NCI-H2107 treated with DMSO at 0.1 percent for 48 hours (cell line): ENCODE data around the gene PRRT2.
A peak's percentile ranks its signal among the peaks of the same experiment; 100 is the strongest.
"Not testable (repeated sequence)": the region's sequence is repeated elsewhere in the genome, so short reads cannot be mapped to it uniquely, and the experiment has no call there.

Source experiments
- DNase-seq: peaks from one replicate; lab custom pipeline; 2025; ENCODE audit not compliant: unreplicated experiment; lab: John Stamatoyannopoulos, UW

PRRT2 gene

DNA sequence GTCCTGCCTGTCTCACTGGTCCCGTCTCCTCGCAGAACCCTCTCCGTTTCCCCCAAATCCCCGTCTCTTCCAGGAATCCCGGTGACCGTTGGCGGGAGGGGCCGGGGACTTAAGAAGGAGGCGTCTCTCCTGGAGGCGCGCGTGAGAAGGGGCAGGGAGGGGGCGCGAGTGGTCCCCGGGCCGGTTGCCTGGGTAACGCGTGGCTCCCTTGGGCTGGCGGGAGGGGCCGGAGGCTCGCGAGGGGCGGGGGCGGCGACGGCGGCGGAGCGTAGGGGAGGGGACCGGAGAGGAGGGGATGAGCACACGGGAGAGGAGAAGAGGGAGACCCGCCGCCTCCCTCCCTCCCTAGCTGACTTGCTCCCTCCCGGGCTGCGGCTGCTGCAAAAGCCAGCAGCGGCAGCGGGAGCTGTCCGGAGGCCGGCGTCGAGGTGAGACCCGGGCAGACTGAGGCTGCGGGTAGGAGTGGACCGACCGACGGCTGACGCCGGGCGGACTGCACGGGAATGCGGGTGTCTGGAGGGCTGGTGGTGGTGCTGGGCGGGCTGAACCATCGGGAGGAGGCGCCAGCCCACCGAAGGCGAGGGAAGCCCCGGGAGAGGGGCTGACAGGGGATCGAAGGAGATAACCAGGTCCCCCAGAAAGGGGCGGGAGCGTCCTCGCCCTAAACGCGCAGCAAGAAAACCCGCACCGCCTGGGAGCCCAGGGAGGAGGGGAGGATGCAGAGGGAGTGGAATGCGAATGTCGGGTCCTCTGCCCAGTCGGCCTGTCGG lies at the start of gene PRRT2:
TSS of gene PRRT2 (plus strand) at position 298 of the 770 bp plus-strand sequence. CDS start 862 bp downstream, outside the sequence.
- peak; percentile 39 for DNase-seq

DNA sequence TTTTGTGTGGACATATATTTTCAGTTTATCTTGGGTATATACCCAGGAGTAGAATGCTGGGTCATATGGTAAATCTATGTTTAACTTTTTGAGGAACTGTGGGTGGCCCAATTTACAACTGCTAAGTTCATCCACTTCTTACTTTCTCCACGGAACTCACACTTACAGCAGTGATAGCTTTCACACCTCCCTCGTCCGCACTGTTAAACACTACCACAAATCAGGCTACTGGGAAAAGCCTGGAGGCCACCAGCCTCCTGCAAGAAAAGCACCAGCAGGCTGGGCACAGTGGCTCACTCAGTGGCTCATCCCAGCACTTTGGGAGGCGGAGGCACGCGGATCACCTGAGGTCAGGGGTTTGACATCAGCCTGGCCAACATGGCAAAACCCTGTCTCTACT lies 48.7 kb upstream of the PRRT2 start:
- no peak for DNase-seq

DNA sequence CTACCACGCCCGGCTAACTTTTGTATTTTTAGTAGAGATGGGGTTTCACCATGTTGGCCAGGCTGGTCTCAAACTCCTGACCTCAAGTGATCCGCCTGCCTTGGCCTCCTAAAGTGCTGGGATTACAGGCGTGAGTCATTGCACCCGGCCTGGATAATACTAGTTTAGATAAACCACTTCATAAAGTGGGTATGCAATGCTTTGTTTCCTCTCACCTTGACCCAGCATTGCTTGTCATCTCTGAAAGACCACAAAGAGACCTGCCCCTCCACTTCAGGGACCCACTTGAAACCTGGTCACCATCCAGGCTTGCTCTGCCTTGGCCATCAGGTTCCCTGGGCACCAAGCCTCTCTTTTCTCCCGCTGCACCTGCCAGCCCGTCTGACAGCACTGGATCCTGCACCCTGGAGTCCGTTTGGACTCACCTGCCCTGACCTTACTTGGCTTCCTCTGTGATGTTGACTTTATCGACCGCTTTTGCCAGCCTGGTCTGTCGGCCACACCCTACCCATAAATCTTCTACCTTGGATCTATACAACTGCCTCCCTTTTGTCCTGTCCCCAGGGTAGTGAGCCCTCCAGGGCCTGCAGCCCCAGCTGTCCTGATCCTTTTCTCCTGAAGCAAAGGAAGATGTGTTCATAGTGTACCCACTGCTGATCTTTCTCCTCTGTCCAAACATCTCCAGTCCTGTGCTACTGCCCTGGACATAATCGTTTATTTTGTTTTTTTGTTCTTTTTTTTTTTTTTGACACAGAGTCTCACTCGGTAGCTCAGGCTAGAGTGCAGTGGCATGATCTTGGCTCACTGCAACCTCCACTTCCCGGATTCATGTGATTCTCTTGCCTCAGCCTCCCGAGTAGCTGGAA lies 46.6 kb upstream of the PRRT2 start:
- peak; percentile 96 for DNase-seq

DNA sequence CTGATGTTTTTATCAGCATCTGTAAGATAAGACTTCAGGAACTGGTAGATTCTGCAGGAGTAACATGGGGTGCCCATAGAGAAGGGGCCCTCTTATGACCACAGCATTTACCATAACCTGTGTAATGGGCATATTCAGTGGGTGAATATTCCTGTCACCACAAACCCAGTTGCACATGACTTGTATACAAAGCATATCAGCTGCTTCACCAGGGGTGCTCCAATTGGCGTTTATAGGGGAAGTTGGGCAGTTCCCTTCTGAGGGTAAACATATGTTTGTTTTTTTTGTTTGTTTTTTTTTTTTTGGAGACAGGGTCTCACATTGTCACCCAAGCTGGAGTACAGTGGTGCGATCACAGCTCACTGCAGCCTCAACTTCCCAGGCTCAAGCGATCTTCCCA lies 45.4 kb upstream of the PRRT2 start:
- DNase-seq: no peak

DNA sequence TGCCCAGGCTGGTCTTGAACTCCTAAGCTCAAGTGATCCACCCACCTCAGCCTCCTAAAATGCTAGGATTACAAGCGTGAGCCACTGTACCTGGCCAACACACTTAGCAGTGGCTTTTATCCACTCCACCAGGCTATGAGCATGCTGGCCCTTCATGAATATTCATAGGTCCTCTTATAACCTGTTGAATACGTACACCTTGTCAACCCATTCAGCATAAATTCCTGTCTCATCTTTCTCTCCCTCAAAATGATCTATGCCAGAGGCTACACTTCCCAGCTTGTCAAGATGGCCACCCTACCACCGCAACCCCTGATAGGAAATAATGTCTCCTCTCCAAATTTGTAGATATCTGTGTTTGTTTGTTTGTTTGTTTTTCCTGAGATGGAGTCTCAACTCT lies 44.9 kb upstream of the PRRT2 start:
- no peak for DNase-seq

DNA sequence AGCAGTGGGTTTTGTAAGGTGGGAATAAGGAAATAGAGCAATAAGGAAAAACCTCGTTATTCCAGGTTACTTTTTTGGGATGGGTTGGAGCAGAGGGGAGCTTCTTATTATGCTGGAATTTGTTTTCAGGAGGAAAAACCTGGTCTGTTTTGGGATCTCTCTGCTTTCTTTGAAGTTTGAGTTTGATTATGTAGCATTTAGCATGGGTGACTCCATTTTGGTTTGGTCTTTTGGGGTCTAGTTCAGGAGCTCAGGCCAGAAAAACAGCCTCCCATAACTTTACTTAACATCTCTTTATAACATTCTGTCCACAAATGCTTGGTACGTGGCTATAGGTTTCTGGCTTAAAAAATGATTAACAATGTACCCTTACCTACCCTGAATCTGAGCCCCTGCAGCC lies 42.5 kb upstream of the PRRT2 start:
- no peak for DNase-seq

DNA sequence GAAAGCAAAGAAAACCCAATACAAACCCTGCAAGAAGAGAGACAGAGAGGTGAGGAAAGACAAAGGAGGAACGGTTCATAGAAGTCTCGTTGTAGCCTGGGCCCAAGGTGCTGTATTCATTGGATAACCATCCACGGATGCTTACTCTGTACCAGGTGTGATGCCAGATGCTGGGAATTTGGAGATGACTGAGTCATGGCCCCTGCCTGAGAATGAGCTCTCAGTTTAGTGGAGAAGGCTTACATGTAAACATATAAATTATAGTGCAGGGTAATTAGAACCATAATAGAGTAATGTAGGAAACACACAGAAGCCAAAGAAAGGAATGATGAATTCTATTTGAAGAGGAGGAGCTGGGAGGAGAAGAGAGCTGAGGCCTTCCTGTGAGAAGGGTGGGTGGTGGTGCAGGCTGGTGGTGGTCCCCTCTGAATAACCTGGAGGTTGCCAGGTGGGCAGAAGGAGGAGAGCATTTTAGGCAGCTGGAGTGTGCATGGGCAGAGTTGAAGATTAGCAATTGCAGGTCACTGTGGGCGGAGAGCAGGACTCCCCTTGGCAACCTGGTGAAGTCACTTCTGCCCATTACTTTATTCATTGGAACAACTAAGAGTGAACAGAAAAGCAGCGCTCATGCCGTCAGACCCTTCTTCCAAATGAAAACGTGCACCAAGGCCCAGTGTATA lies 41.6 kb upstream of the PRRT2 start:
- DNase-seq: no peak

DNA sequence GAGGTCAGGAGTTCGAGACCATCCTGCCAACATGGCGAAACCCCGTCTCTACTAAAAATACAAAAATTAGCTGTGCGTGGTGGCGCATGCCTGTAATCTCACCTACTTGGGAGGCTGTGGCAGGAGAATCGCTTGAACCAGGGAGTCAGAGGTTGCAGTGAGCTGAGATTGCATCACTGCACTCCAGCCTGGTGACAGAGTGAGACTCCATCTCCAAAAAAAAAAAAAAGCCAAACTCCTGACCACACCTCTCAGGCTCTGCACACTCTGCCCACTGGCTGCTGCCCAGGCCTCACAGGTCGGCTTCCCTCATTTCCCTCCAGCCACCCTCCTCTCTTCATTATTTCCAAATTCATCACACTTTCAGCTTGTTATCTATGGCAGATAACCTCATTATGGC lies 39.7 kb upstream of the PRRT2 start:
- not testable (repeated sequence) for DNase-seq

DNA sequence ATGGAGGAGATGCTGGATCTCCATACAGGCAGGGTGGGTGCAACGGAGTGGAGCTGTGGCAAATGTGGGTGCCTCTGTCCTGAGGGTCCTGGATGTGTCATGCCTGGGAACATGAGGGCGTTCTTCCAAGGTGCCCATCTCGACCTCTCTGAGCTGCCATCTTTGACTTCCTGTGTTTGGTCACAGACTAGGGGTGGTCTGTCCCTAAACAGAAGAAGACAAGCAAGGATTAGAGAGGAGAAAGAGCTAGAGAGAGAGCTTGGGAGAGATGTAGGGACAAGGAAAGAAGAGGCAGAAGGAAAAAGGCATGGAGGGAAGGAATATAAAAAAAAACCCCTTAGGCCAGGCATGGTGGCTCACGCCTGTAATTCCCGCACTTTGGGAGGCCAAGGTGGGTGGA lies 37.3 kb upstream of the PRRT2 start:
- DNase-seq: no peak

DNA sequence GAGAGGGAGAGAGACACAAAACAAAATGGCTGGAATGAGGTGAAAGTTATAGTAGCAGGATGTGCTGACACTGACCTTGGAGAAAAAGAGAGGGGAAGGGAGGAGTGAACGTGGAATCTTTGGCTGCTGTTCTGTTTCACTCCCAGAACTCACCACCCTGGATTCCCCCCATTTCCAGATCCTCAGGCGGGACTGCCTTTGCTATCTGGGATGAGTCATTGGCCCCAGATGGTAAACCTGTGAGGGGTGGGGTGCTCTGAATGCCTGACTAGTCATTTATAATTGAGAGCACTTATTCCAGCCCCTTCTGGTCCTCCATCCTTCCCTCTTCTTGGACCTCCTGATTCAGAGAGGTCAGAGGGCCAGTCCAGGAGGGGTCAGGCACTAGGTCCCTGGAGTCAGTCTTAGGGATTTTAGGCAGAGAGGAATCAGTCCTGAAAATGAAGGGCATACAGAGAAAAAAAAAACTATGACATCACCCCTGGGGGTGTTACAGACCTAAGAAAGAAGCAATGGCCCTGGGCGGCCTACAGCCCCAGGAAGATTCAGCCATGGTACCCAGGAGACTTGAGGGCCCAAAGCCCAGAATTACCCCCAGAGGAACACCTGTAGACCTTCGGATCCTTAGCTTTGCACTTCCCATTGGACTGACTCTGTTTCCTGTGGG lies 36.1 kb upstream of the PRRT2 start:
- no peak for DNase-seq

DNA sequence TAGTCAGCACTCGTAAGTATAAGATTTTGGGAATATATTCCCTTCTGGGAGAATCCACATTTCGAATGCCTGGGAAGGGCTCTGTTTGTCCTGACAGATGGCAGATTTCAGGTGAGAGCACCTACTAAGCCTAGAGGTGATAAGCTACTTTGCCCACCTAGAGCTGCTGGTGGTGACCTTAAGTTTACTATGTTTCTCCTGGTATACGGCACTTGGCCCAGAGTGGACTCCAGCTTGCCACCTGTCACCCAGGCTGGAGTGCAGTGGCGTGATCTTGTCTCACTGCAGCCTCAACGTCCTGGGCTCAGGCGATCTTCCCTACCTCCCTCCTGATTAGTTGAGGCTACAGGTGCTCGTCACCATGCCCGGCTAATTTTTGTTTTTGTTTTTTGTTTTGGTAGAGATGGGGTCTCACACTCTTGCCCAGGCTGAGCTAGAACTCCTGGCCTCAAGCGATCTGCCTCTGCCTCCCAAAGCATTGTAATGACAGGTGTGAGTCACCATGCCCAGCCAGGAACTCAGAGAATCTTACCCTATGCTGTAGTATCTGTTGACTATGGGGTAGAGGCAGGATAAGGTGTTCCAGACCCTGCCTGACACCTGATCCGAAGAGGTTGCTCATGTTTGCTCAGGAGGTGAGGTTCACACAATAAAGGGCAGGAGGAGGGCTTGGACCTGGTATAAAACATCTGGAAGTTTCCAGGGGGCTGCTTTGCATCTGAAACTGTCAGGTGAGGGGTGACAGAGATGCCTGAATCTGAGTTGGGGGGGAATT lies 34.2 kb upstream of the PRRT2 start, which contains the start of gene ZG16:
TSS of gene ZG16 (plus strand) at position 681 of the 775 bp plus-strand sequence. CDS start 1,011 bp downstream, outside the sequence.
- DNase-seq: no peak

DNA sequence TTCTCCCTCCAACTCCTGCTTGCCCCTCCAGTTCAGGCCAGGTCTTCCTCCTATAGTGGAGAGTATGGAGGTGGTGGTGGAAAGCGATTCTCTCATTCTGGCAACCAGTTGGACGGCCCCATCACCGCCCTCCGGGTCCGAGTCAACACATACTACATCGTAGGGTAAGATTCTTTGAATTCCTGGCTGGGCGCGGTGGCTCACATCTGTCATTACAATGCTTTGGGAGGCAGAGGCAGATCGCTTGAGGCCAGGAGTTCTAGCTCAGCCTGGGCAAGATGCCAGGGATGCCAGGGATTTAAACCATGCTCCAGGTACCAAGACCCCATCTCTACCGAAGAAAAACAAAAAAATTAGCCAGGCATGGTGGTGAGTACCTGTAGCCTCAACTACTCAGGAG lies 32.5 kb upstream of the PRRT2 start:
- no peak for DNase-seq

DNA sequence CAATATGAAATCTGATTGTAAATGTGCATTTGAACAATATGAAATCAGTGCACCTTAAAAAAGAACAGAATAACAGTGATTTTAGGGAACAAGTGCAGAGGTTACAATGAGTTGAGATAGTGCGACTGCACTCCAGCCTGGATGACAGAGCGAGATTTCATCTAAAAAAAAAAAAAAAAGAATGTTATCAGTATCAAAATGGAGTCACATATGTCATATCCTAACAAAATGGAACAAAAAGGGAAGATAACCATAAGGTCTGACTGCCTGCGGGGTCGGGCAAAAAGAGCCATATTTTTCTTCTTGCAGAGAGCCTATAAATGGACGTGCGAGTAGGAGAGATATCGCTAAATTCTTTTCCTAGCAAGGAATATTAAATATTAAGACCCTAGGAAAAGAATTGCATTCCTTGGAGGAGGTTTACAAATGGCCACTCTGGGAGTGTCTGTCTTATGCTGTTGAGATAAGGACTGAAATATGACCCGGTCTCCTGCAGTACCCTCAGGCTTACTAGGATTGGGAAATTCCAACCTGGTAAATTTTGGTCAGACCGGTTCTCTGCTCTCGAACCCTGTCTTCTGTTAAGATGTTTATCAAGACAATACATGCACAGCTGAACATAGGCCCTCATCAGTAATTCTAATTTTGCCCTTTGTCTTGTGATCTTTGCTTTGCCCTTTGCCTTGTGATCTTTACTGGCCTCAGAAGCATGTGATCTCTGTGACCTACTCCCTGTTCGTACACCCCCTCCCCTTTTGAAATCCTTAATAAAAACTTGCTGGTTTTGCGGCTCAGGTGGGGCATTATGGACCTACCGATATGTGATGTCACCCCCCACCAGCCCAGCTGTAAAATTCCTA lies 28.7 kb upstream of the PRRT2 start:
- DNase-seq: not testable (repeated sequence)

DNA sequence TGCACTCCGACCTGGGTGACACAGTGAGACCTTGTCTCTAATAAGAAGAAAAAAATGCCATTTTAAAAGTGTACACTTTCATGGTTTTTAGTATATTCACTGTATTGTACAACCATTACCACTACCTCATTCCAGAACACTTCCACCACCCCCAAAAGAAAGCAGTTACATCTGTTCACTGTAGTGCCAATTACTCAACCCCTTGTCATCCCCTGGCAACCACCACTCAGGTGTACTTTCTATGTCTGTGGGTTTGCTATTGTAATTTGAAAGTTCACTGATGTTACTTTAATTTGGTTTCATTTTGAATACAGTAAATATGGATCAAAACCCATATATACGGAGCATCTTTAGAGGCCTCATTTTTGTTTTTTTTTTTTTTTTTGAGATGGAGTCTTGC lies 27.8 kb upstream of the PRRT2 start:
- no peak for DNase-seq

DNA sequence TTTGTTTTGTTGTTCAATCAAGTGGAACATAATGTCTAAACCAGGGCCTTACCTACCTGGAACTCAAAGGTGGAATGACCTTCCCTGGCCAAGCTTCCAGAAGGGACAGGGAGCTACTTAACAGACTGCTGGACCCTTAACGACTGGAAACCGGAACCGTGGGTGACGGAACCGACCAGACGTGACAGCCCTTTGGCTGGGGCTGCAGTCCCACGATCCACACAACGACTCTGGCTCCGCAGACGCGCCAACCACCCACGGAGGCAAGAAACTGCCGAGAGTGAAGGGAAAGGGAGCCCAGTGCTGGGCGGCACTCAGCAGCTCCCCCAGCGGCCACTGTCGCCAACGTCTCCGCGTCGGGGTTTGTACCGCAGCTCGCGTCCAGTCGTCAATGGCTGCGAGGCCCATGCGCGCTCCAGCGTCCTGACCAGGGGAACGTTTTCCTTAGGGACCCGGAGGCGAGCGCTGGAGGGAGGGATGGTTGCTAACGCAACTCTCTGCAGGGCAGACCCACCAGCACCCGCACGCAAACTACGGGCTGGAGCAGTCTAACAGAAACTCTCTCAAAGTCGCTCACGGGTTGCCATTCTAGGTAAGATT lies 27.0 kb upstream of the PRRT2 start:
- DNase-seq: no peak

DNA sequence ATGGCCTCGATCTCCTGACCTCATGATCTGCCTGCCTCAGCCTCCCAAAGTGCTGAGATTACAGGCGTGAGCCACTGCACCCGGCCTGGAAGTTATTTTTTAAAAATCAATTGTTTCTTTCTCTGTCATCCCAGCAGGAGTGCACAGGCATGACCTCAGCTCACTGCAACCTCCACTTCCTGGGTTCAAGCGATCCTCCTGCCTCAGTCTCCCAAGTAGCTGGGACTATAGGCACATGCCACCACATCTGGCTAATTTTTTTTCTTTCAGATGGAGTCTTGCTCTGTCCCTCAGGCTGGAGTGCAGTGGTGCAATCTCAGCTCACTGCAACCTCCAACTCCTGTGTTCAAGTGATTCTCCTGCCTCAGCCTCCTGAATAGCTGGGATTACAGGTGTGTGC lies 24.8 kb upstream of the PRRT2 start:
- DNase-seq: not testable (repeated sequence)

DNA sequence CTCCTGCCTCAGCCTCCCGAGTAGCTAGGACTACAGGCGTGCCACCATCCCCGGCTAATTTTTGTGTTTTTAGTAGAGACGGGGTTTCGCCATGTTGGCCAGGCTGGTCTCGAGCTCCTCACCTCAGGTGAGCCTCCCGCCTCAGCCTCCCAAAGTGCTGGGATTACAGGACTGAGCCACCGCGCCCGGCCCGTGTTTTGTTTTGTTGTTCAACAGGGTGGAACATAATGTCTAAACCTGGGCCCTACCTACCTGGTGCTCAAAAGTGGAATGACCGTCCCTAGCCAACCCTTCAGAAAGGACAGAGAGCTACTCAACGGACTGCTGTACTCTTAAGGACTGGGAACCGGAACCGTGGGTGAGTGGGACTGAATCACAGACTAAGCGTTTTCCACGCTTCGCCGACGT lies 22.2 kb upstream of the PRRT2 start:
- DNase-seq: no peak

DNA sequence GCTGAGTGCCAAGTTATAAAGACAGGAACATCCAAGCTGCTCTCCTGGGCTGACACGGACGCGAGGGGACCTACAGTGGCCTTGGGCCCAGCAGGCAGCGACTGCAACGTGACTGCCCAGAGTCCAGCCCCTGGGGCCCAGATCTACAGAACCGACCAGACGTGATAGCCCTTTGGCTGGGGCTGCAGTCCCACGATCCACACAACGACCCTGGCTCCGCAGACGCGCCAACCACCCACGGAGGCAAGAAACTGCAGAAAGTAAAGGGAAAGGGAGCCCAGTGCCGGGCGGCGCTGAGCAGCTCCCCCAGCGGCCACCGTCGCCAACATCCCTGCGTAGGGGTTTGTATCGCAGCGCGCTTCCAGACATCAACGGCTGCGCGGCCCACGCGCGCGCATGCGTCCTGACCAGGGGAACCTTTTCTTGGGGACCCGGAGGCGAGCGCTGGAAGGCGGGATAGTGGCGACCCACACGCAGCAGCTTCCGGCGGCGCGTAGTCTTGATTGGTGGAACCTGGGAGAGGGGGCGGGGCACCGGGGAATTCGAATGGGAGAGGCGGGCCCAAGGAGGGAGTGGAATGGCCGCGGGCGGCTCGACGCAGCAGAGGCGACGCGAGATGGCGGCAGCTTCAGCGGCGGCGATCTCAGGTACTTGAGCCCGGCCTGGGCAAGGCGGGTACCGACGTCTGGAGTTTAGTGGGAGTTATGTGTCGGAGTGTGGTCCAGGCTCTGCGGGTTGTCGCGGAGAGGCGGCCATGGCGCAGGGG lies 21.6 kb upstream of the PRRT2 start, which contains the start of gene KIF22:
TSS of gene KIF22 (plus strand) at position 569 of the 766 bp plus-strand sequence. CDS start at position 578, 9 bp downstream.
- DNase-seq: peak; percentile 93
